ENCODE measurements around the gene GPAM.

Gene GPAM

DNA sequence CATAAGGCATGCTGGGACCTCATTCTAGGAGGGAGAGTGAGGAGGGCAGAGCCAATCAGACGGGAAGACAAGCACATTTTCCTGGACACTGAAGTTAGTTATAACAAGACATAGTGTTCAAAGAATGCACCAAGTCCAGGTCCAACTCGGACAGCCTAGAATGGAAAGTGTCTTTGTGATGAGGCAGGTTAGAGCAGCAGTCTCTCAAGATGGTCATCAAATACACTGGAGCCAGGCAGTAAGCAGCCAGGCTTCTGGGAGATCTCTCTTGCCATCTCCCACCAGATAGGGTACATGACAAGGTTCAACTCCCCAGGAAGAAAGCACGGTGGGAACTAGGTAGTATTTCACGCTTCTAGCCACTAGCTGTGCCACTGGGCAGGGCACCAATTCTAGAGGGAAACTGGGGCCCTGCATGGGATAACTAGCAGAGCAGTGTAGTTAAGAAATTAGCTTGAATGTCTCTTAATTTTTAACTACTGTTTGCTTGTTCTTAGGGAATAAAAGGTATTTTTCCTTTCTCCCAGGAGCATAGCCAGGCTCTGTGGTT, 7.6 kb upstream of the GPAM start:
- TF ChIP-seq, protein P1, sequence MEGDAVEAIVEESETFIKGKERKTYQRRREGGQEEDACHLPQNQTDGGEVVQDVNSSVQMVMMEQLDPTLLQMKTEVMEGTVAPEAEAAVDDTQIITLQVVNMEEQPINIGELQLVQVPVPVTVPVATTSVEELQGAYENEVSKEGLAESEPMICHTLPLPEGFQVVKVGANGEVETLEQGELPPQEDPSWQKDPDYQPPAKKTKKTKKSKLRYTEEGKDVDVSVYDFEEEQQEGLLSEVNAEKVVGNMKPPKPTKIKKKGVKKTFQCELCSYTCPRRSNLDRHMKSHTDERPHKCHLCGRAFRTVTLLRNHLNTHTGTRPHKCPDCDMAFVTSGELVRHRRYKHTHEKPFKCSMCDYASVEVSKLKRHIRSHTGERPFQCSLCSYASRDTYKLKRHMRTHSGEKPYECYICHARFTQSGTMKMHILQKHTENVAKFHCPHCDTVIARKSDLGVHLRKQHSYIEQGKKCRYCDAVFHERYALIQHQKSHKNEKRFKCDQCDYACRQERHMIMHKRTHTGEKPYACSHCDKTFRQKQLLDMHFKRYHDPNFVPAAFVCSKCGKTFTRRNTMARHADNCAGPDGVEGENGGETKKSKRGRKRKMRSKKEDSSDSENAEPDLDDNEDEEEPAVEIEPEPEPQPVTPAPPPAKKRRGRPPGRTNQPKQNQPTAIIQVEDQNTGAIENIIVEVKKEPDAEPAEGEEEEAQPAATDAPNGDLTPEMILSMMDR (conservative IDR thresholded peaks at IDR 0.05; ENCODE audit: low read depth, low read length): no peak
- H3K4me3 ChIP-seq (ENCODE audit: low read length): no peak overlapping the region

GRCh38 chr10:112189465-112189864, 5.9 kb upstream of the GPAM start:
- H3K4me3 ChIP-seq (ENCODE audit: low read length): no peak overlapping the region
- TF ChIP-seq, protein P1 (conservative IDR thresholded peaks at IDR 0.05; ENCODE audit: low read depth, low read length): no peak

More for the DNA sequence above, 7.6 kb upstream of the GPAM start:
- DNase-seq (ENCODE audit: low read depth): no peak

DNA sequence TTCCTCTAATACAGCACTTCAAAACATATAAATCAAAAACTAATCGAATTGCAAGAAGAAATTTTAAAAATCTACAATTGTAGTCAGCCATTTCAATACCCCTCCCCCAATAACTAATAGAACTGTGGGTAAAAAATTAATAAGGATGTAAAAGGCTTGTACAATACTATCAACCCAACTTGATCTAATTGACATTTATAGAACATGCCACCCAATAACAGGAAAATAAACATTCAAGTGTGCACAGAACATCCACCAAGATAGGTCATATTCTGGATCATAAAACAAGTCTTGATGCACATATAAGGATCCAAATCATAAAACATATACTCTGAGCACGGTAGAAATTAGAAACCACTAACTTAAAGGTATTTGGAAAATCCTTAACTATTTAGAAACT, 4.0 kb upstream of the GPAM start:
- DNase-seq (ENCODE audit: low read depth): no peak
- no peak overlapping the region for H3K4me3 ChIP-seq (ENCODE audit: low read length)
- TF ChIP-seq, protein P1 (conservative IDR thresholded peaks at IDR 0.05; ENCODE audit: low read depth, low read length): no peak

More at GRCh38 chr10:112189465-112189864, 5.9 kb upstream of the GPAM start:
- DNase-seq (ENCODE audit: low read depth): no peak

DNA sequence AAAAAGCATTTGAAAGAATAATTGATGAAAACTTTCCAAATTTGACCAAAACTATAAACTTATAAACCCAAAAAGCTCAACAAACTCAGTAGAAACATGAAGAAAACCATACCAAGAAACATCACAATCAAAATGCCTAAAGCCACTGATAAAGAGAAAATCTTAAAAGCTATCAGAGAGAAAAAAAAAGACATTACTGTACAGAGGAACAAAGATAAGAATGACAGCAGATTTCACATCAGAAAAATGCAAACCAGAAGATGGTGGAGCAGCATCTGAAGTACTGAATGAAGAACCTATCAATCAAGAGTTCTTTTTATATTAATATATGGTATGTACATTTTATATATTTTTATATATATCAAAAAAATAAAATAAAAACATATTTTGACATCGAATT, 2.4 kb upstream of the GPAM start:
- TF ChIP-seq, protein P1 (conservative IDR thresholded peaks at IDR 0.05; ENCODE audit: low read depth, low read length): no peak
- no peak for DNase-seq (ENCODE audit: low read depth)
- H3K4me3 ChIP-seq (ENCODE audit: low read length): no peak overlapping the region

DNA sequence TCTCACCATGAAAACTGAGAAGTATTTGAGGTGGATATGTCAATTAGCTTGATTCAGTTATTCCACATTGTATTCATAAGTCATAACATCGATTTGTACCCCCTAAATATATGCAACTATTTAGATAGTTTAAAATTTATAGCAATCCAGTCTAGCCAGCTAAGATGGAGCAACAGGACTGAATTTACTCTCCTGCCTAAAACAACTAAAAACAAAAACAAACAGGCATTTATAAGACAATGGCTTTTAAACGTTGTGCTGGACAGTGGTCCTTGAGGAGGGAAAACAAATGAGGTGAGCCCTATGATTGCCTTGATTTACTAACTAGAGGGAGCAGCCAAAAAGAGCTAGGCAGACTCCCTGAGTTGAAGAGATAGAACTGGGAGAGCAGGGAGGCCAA, 814 bp upstream of the GPAM start:
- H3K4me3 ChIP-seq (ENCODE audit: low read length): peak overlapping the region; percentile 95
- DNase-seq (ENCODE audit: low read depth): no peak
- TF ChIP-seq, protein P1 (conservative IDR thresholded peaks at IDR 0.05; ENCODE audit: low read depth, low read length): no peak

- peak; percentile 49 for DNase-seq (ENCODE audit: low read depth)
- TF ChIP-seq, protein P1 (conservative IDR thresholded peaks at IDR 0.05; ENCODE audit: low read depth, low read length): no peak
- peak overlapping the region; percentile 95 for H3K4me3 ChIP-seq (ENCODE audit: low read length)
Measured at GRCh38 chr10:112184052-112184371, 447 bp upstream of the GPAM start.

DNA sequence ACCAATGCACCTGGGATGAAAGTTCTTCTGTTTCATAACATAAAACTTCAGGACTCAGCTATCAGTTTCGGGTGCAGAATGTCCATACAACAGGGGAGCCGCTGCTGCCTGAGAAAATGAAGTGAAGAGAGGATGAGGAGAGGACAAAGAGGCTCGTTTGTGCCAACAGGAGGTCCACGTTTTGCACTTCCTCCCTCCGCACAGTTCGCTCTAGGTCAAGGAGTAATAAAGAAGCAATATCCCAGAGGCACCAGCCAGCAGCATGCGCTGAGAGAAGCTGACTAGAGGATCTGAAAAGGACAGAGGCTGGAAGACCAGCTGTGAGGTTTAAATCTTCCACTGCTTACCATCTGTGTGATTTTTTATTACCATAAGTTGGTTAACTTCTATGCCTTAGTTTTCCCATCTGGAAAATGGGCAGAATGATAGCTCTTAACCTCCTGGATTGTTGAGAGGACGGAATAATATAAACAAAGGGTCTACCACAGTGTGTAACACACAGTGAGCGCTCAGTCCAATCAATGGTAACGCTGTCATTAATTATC, 709 bp downstream of the GPAM start:
- H3K4me3 ChIP-seq (ENCODE audit: low read length): peak overlapping the region; percentile 95
- TF ChIP-seq, protein P1 (conservative IDR thresholded peaks at IDR 0.05; ENCODE audit: low read depth, low read length): no peak
- no peak for DNase-seq (ENCODE audit: low read depth)
